GM10248 (cell line): Measurements from ENCODE around the gene FAM89A.
"Not testable (repeated sequence)": the region's sequence is repeated elsewhere in the genome, so short reads cannot be mapped to it uniquely, and the experiment has no call there.

Source experiments
- CTCF ChIA-PET: fragments of 300-600 bp; sonication (Branson Sonifier 250); formaldehyde crosslinking; extraction: SDS; loops from one replicate; lab custom pipeline; 2021; ENCODE audit warnings: antibody characterized with exemption; lab: Yijun Ruan, JAX
- POLR2A ChIA-PET: fragments of 350-650 bp; sonication (Branson Sonifier 250); formaldehyde crosslinking; extraction: SDS; loops from one replicate; lab custom pipeline; 2020; ENCODE audit warnings: antibody characterized with exemption; lab: Yijun Ruan, JAX
- DNase-seq: peaks from one replicate; pipeline ENCODE4 v3.0.0; 2012; ENCODE audit errors: extremely low spot score
- TF ChIP-seq, protein P1 (sequence below): IDR thresholded peaks from 2 replicates; pipeline ENCODE4 v1.5.1; 2012; ENCODE audit warnings: mild to moderate bottlenecking, low read depth; ENCODE audit errors: extremely low read depth, missing control alignments, control extremely low read depth

The FAM89A gene

DNA sequence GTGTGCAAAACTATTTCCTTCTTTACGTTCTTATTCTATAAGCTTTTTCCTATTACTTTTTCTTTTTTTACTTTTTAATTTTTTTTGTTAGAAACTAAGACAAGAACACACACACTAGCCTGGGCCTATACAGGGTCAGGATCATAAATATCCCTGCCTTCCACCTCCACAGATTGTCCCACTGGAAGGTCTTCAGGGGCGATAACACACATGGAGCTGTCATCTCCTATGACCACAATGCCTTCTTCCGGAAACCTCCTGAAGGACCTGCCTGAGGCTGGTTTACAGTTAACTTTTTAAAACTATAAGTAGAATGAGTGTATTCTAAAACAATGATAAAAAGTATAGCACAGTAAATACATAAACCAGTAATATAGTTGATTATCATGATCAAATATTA is 10.3 kb upstream of the FAM89A start:
- ChIA-PET CTCF (interaction anchor here (0.9 kb wide), 1 partner anchor 31 kb away, joined by 3 read pairs; no protein-coding TSS in a partner anchor), POLR2A (no interaction called here)
- TF ChIP-seq, protein P1, sequence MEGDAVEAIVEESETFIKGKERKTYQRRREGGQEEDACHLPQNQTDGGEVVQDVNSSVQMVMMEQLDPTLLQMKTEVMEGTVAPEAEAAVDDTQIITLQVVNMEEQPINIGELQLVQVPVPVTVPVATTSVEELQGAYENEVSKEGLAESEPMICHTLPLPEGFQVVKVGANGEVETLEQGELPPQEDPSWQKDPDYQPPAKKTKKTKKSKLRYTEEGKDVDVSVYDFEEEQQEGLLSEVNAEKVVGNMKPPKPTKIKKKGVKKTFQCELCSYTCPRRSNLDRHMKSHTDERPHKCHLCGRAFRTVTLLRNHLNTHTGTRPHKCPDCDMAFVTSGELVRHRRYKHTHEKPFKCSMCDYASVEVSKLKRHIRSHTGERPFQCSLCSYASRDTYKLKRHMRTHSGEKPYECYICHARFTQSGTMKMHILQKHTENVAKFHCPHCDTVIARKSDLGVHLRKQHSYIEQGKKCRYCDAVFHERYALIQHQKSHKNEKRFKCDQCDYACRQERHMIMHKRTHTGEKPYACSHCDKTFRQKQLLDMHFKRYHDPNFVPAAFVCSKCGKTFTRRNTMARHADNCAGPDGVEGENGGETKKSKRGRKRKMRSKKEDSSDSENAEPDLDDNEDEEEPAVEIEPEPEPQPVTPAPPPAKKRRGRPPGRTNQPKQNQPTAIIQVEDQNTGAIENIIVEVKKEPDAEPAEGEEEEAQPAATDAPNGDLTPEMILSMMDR: no peak
- DNase-seq: no peak

- no peak for DNase-seq
- POLR2A ChIA-PET: interaction anchor here (0.7 kb wide), 1 partner anchor 183 kb away, joined by 5 read pairs; no protein-coding TSS in a partner anchor
- CTCF ChIA-PET: interaction anchor here (0.9 kb wide), 1 partner anchor 30 kb away, joined by 3 read pairs; no protein-coding TSS in a partner anchor
- TF ChIP-seq, protein P1: no peak
These were observed 9.3 kb upstream of the FAM89A start for GRCh38 chr1:231049121-231049979.

- CTCF ChIA-PET, DNase-seq: not testable (repeated sequence)
- POLR2A ChIA-PET: interaction anchor here (0.7 kb wide), 1 partner anchor 184 kb away, joined by 5 read pairs; no protein-coding TSS in a partner anchor
These were observed 8.4 kb upstream of the FAM89A start for GRCh38 chr1:231048419-231048818.

DNA sequence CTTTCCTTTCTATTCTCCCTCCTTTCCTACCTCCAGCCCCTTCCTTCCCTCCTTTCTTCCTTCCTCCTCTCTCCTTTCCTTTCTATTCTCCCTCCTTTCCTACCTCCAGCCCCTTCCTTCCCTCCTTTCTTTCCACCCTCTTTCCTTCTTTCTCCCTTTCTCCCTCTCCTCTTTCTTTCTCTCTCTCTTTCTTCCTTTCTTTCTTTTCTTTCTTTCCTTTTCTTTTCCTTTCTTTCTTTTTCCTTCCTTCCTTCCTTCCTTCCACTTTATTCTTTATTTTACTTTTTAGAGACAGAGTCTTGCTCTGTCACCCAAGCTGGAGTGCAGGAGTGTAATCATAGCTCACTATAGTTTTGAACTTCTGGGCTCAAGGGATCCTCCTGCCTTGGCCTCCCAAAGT is 7.5 kb upstream of the FAM89A start:
- DNase-seq, POLR2A ChIA-PET, CTCF ChIA-PET: not testable (repeated sequence)

DNA sequence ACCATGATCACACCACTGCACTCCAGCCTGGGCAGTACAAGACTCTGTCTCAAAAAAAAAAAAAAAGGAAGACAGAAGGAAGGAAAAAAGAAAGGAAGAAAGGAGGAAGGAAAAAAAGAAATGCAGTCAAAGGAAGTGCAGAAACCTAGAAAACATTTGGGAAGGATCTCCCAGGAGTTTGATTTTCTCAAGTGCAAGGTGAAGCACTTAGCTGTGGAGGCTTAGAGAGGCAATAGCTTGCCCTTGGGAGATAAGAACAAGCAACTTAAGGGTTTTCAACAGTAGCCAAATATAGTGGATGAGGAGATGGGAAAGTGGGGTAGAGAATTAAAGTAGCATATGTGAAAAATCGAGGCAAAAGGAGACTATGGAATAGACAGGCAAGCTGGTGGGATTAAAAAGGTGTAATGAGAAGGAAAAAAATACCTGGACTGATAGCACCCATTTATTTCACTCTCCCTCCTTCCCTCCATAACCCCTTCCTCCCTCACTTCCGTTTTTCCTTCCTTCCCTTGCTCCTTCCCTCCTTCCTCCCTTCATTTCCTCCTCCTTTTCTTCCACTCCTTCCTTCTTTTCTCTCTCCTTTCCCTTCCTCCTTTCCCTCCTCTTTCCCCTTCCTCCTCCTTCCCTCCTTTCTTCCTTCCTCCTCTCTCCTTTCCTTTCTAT is 6.8 kb upstream of the FAM89A start:
- TF ChIP-seq, protein P1: no peak
- no peak for DNase-seq
- ChIA-PET CTCF (no interaction called here), POLR2A (no interaction called here)

DNA sequence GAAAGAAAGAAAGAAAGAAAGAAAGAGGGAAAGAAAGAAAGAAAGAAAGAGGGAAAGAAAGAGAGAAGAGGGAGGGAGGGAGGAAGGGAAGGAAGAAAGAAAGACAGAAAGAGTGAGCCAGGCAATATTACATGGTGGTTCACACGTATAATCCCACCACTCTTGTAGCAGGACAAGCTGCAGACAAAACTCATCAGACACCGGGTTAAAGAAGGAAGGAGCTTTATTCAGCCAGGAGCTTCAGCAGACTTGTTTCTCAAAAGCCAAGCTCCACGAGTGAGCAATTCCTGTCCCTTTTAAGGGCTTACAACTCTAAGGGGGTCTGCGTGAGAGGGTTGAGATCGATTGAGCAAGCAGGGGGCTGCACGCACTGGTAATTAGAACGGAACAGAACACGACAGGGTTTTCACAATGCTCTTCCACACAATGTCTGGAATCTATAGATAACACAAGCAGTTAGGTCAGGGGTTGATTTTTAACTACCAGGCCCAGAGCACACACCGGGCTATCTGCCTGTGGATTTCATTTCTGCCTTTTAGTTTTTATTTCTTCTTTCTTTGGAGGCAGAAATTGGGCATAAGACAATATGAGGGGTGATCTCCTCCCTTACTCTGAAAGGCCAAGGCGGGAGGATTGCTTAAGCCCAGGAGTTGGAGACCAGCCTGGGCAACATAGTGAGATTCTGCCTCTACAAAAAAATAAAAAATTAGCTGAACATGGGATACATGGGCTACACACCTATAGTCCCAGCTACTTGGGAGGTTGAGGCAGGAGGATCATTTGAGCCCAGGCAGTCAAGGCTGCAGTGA is 6.1 kb upstream of the FAM89A start:
- DNase-seq, POLR2A ChIA-PET: not testable (repeated sequence)
- CTCF ChIA-PET: interaction anchor here (1.2 kb wide), 1 partner anchor 38 kb away, joined by 3 read pairs; no protein-coding TSS in a partner anchor

- POLR2A ChIA-PET: no interaction called here
These were observed 5.2 kb upstream of the FAM89A start for GRCh38 chr1:231045286-231045685.

More at GRCh38 chr1:231045286-231045685, 5.2 kb upstream of the FAM89A start:
- CTCF ChIA-PET: interaction anchor here (0.7 to 1.2 kb wide), 2 partner anchors 39 to 129 kb away, joined by 3 read pairs; no protein-coding TSS in a partner anchor
- TF ChIP-seq, protein P1: no peak
- no peak for DNase-seq
